Measurements from ENCODE around the gene TMEM86A. TPM values are rescaled to one million over a fixed set of nuclear protein-coding genes. Genes with fewer than 3 reads are reported as not detected.
"Not testable (repeated sequence)": the region's sequence is repeated elsewhere in the genome, so short reads cannot be mapped to it uniquely, and the experiment has no call there.

Gene TMEM86A
- polyA plus RNA-seq, 2 of the 4 experiments (the other 2 are of a cell fraction): 0.10 to 0.41 TPM

DNA sequence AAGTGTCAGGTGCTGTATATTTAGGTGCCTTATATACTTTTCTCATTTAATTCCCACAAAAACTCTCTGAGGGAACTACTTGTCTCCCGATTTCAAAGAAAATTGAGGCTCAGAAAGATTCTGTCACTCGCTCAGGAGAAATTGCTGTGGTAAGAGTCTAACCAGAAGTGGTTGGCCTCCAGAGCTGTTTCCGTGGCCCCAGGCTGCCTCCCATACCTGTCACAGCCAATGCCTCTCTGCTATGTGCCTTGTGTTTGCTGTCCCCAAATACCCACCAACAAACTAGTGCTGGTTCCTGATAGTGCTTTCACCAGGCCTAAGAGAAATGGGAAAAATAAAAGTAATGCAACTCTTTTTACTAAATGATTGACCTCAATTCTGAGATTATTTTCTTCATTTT, 21.0 kb upstream of the TMEM86A start:
- H3K4me2 ChIP-seq: no peak overlapping the region

GRCh38 chr11:18681949-18682348, 16.6 kb upstream of the TMEM86A start:
- POLR2A ChIA-PET; H3K27ac ChIP-seq; H3K4me3 ChIP-seq; H3K9me3 ChIP-seq; H3K4me1 ChIP-seq; DNase-seq (ENCODE audit: low read depth in 1 of 2, low spot score in 1 of 2); FAIRE-seq; H3K4me2 ChIP-seq; ATAC-seq: not testable (repeated sequence)
- CTCF ChIA-PET: interaction anchor here (1.1 to 1.5 kb wide), 3 partner anchors 28 to 68 kb away, joined by 3 read pairs; no protein-coding TSS in a partner anchor
- 80% methylated on average over 1 of the region's 1 CpG for WGBS (ENCODE audit: missing lambda C conversion rate)

More for the DNA sequence above, 21.0 kb upstream of the TMEM86A start:
- ChIA-PET POLR2A (no interaction called here), CTCF (interaction anchor here (1.3 to 1.9 kb wide), 2 partner anchors 45 to 137 kb away, joined by 3 to 7 read pairs; no protein-coding TSS in a partner anchor)
- no peak for ATAC-seq
- Histone ChIP-seq H3K4me1 (no peaks in the 10 kb centered on the region), H3K4me3 (no peak overlapping the region), H3K27ac (no peak overlapping the region), H3K9me3 (no peaks in the 10 kb centered on the region)
- TF ChIP-seq EHF (CRISPR knock-in tag; IDR thresholded peaks at IDR 0.05) (no peak), MAZ (IDR thresholded peaks at IDR 0.05; ENCODE audit: borderline replicate concordance, low read depth, low read length) (no peak), SMC3 (IDR thresholded peaks at IDR 0.05) (no peak), MYC (IDR thresholded peaks at IDR 0.05; ENCODE audit: borderline replicate concordance, low read length) (no peak), CTCF (IDR thresholded peaks at IDR 0.05) (no peak), POLR2A (IDR thresholded peaks at IDR 0.05; ENCODE audit: low read length) (no peak)
- TF ChIP-seq, protein P1, sequence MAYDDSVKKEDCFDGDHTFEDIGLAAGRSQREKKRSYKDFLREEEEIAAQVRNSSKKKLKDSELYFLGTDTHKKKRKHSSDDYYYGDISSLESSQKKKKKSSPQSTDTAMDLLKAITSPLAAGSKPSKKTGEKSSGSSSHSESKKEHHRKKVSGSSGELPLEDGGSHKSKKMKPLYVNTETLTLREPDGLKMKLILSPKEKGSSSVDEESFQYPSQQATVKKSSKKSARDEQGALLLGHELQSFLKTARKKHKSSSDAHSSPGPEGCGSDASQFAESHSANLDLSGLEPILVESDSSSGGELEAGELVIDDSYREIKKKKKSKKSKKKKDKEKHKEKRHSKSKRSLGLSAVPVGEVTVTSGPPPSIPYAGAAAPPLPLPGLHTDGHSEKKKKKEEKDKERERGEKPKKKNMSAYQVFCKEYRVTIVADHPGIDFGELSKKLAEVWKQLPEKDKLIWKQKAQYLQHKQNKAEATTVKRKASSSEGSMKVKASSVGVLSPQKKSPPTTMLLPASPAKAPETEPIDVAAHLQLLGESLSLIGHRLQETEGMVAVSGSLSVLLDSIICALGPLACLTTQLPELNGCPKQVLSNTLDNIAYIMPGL (CRISPR knock-in tag; IDR thresholded peaks at IDR 0.05; ENCODE audit: borderline replicate concordance): no peak
- TF ChIP-seq, protein P2, sequence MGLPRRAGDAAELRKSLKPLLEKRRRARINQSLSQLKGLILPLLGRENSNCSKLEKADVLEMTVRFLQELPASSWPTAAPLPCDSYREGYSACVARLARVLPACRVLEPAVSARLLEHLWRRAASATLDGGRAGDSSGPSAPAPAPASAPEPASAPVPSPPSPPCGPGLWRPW (IDR thresholded peaks at IDR 0.05): no peak
- no peak for DNase-seq (ENCODE audit: low read depth in 1 of 2, low spot score in 1 of 2)
- FAIRE-seq: no peak
- 78% methylated on average over 3 of the region's 3 CpGs for WGBS (ENCODE audit: missing lambda C conversion rate)

DNA sequence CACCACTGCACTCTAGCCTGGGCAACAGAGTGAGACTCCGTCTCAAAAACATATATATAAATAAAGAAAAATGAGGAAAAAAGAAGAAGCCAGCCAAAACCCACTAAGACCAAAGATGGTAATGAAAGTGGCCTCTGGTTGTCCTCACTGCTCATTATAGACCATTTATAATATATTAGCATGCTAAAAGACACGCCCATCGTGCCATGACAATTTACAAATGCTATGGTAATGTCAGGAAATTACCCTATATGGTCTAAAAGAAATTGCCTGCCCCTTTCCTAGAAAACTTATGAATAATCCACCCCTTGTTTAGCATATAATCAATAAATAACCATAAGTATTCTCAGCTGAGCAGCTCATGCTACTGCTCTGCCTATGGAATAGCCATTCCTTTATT, 16.1 kb upstream of the TMEM86A start:
- Histone ChIP-seq H3K4me1 (no peaks in the 10 kb centered on the region), H3K9me3 (no peaks in the 10 kb centered on the region), H3K27ac (no peak overlapping the region), H3K4me3 (no peak overlapping the region), H3K4me2 (no peak overlapping the region)
- no peak for ATAC-seq
- CTCF ChIA-PET: interaction anchor here (1.1 kb wide), 1 partner anchor 69 kb away, joined by 3 read pairs; no protein-coding TSS in a partner anchor
- FAIRE-seq: no peak
- WGBS (ENCODE audit: missing lambda C conversion rate): 65% methylated on average over 3 of the region's 3 CpGs
- TF ChIP-seq RAD21 (conservative IDR thresholded peaks at IDR 0.05 in 1 of 2, IDR thresholded peaks at IDR 0.05 in 1 of 2): no peak
- POLR2A ChIA-PET: no interaction called here
- DNase-seq (ENCODE audit: low read depth in 1 of 2, low spot score in 1 of 2): no peak

GRCh38 chr11:18684267-18684666, 14.3 kb upstream of the TMEM86A start:
- no peak for ATAC-seq

GRCh38 chr11:18691467-18692140, 7.0 kb upstream of the TMEM86A start:
- CTCF ChIA-PET: interaction anchor here (1.3 to 1.5 kb wide), 2 partner anchors 31 to 152 kb away, joined by 3 to 4 read pairs; no protein-coding TSS in a partner anchor
- FAIRE-seq; H3K9me3 ChIP-seq; H3K4me2 ChIP-seq; H3K4me1 ChIP-seq; H3K4me3 ChIP-seq; DNase-seq (ENCODE audit: low read depth in 1 of 2, low spot score in 1 of 2); ATAC-seq; H3K27ac ChIP-seq; POLR2A ChIA-PET: not testable (repeated sequence)
- WGBS (ENCODE audit: missing lambda C conversion rate): 74% methylated on average over 4 of the region's 4 CpGs

More at GRCh38 chr11:18684267-18684666, 14.3 kb upstream of the TMEM86A start:
- CTCF ChIA-PET: interaction anchor here (1.0 to 1.2 kb wide), 2 partner anchors 38 to 48 kb away, joined by 3 read pairs; no protein-coding TSS in a partner anchor
- H3K4me1 ChIP-seq: no peaks in the 10 kb centered on the region
- DNase-seq (ENCODE audit: low read depth in 1 of 2, low spot score in 1 of 2) (no peak), FAIRE-seq (no peak)
- POLR2A ChIA-PET: no interaction called here
- no peaks in the 10 kb centered on the region for H3K9me3 ChIP-seq
- WGBS (ENCODE audit: missing lambda C conversion rate): 93% methylated on average over 1 of the region's 1 CpG
- no peak overlapping the region for H3K4me3 ChIP-seq
- TF ChIP-seq POLR2A (IDR thresholded peaks at IDR 0.05; ENCODE audit: low read length): no peak
- no peak overlapping the region for H3K27ac ChIP-seq
- no peak overlapping the region for H3K4me2 ChIP-seq
